Activated naive CD8-positive, alpha-beta T cell treated with anti-CD3 and anti-CD28 coated beads, Interleukin-2, amount 10 ng/mL, durations not matched to agents 7 days and 5 days (primary cell): ENCODE data around the gene STKLD1. TPM values are rescaled to one million over a fixed set of nuclear protein-coding genes. Genes with fewer than 3 reads are reported as not detected.
A peak's percentile ranks its signal among the peaks of the same experiment; 100 is the strongest.

Experiments
- ATAC-seq: fragments of 150-1000 bp; cut with Tn5 transposase; one replicate; pipeline ENCODE4 v1.10.0; 2021; ENCODE audit warnings: low read depth, moderate library complexity
- POLR2A ChIA-PET: fragments of 350-600 bp; sonication (Branson Sonifier 250); formaldehyde crosslinking; loops from one replicate; lab custom pipeline; 2021; ENCODE audit warnings: antibody characterized with exemption; lab: Charles Lee
- DNase-seq: peaks from one replicate; pipeline ENCODE4 v3.0.0; 2021
- H3K27ac Mint-ChIP-seq: one replicate; pipeline ENCODE4 v1.8.0; 2022; ENCODE audit warnings: mild to moderate bottlenecking, mixed read lengths
- H3K27me3 Mint-ChIP-seq: one replicate; pipeline ENCODE4 v1.8.0; 2022; ENCODE audit warnings: mild to moderate bottlenecking, moderate library complexity, mixed read lengths
- H3K36me3 Mint-ChIP-seq: one replicate; pipeline ENCODE4 v1.8.0; 2021; ENCODE audit warnings: mild to moderate bottlenecking, mixed read lengths
- H3K4me1 Mint-ChIP-seq: one replicate; pipeline ENCODE4 v1.8.0; 2021; ENCODE audit warnings: mixed read lengths
- H3K4me3 Mint-ChIP-seq: one replicate; pipeline ENCODE4 v1.8.0; 2022; ENCODE audit warnings: mild to moderate bottlenecking, moderate library complexity, mixed read lengths
- H3K9me3 Mint-ChIP-seq: one replicate; pipeline ENCODE4 v1.8.0; 2021; ENCODE audit warnings: mixed read lengths
- total RNA-seq, 2 experiments: library from RNA; stranded (reverse); gene quantifications; one replicate each; pipeline ENCODE4 v1.2.3, GENCODE V29; 2021

STKLD1 gene
- total RNA-seq, 2 experiments from 2014 or later, result 0.17 to 0.91 TPM

DNA sequence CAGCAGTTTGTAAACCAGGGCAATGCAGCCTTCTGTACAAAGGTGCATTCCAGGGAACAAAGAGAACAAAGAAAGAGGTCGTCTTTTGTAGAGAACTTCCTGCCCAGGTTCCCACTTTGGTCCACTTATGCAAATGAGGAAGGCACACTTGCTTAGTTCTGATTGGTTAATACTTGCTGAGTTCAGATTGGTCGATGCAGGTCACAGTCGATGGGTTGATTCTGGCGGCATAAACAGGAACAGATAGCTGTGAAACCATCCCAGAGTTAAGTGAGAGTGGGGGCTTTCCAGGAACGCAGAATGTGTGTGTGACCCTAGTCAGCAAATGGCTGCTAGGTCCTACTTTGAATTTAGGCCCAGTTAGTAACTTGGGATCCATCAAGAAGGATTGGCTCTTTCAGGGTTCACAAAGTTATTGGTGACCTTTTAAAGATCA, 44.2 kb downstream of the STKLD1 start:
- Mint-ChIP-seq H3K9me3 (no peaks in the 10 kb centered on the region), H3K27ac (peak overlapping the region; percentile 15), H3K4me3 (no peak overlapping the region), H3K4me1 (peaks cover 35% of the 10 kb centered on the region), H3K27me3 (no peaks in the 10 kb centered on the region), H3K36me3 (no peaks in the 10 kb centered on the region)
- no peak for DNase-seq
- POLR2A ChIA-PET, result interaction anchor here (0.7 kb wide), 1 partner anchor 8 kb away, joined by 3 read pairs; no protein-coding TSS in a partner anchor
- ATAC-seq, result no peak

DNA sequence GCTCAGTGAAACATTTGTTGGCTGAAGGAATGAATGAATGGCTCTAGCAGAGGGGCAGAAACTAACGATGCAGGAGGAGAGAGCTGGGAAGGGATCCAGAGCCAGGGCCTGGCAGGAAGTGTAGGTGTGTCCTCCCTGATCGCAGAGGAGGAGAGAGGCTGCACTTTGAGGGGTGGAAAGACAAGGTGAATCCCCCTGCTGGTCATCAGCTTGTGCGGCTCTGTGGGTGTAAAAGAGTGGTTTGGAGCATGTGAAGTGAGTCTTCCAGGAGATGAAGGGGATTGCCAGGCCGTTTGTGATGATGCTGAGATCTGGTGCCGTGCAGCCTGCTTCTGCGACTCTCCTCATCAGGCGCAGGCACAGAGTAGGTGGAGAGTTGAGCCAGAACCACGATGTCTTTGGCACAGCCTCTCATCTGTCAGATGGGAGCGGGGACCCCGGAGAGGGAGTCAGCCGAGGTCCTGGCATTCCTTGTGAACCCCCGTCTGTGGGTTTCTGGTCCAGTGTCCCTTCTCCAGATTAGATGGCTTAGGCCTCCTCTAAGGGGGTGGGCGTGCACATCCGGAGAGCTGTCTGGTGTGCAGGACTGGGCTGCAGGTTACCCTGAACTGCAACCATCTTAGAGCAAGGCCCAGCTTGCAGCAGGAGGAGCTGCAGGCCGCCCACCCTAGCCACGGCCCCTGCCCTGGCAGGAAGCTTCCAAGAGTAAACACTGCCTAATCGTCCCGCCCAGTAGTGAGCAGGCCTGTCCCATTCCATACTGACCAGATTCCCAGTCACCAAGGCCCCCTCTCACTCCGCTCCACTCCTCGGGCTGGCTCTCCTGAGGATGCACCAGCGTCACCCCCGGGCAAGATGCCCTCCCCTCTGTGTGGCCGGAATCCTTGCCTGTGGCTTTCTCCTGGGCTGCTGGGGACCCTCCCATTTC, 45.7 kb downstream of the STKLD1 start, which contains the start of gene ADAMTS13:
Gene ADAMTS13, plus strand, starts transcription at position 753 of the 928 bp plus-strand sequence. Its CDS starts 77 bp downstream, at position 830.
- Mint-ChIP-seq H3K9me3 (no peaks in the 10 kb centered on the region), H3K4me3 (peak within 1 kb of the TSS; percentile 8), H3K27ac (peak within 1 kb of the TSS; percentile 17), H3K36me3 (no peaks in the 10 kb centered on the region), H3K27me3 (peaks cover 5% of the 10 kb centered on the region), H3K4me1 (peaks cover 23% of the 10 kb centered on the region)
- DNase-seq (no peak), ATAC-seq (no peak)
- POLR2A ChIA-PET, result no interaction called here

DNA sequence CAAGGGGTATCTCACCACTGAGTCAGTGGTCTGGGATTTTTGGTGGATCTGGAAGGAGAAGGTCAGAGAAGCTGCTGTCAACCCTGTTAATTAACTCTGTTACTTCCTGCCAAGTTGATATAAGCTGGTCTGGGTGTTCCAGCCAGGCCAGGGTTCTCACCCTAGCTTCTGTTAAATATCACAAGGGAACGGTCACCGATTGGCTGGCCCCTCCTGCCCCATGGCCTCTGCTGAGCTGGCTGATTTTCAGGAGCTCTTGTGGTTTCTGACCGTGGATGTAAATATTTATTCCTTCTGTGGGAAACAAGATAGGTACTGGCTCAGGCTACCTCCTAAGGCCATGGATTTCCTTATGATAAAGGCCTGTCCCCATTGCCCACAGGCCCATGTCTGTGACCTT, 47.0 kb downstream of the STKLD1 start:
- DNase-seq (no peak), ATAC-seq (no peak)
- Mint-ChIP-seq H3K4me3 (no peak overlapping the region), H3K36me3 (no peaks in the 10 kb centered on the region), H3K4me1 (peaks cover 21% of the 10 kb centered on the region), H3K27me3 (peaks cover 18% of the 10 kb centered on the region), H3K27ac (no peak overlapping the region), H3K9me3 (no peaks in the 10 kb centered on the region)
- POLR2A ChIA-PET, result no interaction called here

DNA sequence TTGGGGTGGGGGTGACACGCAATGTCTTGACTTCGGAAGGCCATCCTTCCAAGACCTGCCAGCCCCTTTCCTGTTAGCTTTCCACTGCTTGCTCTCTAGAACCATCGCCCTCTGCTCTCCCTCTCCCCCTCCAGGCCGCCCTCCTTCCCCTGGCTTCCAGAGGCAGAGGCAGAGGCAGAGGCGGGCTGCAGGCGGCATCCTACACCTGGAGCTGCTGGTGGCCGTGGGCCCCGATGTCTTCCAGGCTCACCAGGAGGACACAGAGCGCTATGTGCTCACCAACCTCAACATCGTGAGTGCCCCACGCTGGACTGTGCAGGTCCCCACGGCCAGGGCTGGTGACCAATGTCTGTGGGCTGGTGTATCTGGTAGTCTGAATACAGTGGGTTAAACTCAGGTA, 48.0 kb downstream of the STKLD1 start:
- Mint-ChIP-seq H3K4me1 (peaks cover 14% of the 10 kb centered on the region), H3K9me3 (no peaks in the 10 kb centered on the region), H3K27ac (no peak overlapping the region), H3K4me3 (no peak overlapping the region), H3K27me3 (peaks cover 21% of the 10 kb centered on the region), H3K36me3 (no peaks in the 10 kb centered on the region)
- DNase-seq, result no peak
- no peak for ATAC-seq
- POLR2A ChIA-PET, result no interaction called here

DNA sequence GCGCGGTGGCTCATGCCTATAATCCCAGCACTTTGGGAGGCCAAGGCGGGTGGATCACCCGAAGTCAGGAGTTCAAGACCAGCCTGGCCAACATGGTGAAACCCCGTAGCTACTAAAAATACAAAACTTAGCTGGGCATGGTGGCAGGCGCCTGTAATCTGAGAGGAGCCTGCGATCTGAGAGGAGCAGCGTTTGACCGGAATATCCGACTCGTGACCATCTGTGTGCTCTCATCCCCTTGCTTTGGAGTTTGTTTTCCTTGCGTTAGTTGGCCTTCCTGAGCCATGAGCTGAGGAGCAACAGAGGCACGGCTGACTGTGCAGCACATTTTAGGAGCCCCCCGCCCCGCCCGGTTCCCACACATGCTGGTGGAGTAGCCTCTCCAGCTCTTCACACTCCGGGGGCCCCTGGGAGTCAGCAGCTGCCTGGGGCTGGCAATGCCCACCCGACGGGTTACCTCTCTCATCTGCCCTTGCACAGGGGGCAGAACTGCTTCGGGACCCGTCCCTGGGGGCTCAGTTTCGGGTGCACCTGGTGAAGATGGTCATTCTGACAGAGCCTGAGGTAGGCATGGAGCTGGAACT, 49.0 kb downstream of the STKLD1 start:
- POLR2A ChIA-PET, result interaction anchor here (1.0 kb wide), 1 partner anchor 9 kb away, joined by 3 read pairs; no protein-coding TSS in a partner anchor
- Mint-ChIP-seq H3K36me3 (no peaks in the 10 kb centered on the region), H3K27me3 (peaks cover 29% of the 10 kb centered on the region), H3K9me3 (no peaks in the 10 kb centered on the region), H3K27ac (no peak overlapping the region), H3K4me3 (no peak overlapping the region), H3K4me1 (peaks cover 12% of the 10 kb centered on the region)
- no peak for ATAC-seq
- no peak for DNase-seq

DNA sequence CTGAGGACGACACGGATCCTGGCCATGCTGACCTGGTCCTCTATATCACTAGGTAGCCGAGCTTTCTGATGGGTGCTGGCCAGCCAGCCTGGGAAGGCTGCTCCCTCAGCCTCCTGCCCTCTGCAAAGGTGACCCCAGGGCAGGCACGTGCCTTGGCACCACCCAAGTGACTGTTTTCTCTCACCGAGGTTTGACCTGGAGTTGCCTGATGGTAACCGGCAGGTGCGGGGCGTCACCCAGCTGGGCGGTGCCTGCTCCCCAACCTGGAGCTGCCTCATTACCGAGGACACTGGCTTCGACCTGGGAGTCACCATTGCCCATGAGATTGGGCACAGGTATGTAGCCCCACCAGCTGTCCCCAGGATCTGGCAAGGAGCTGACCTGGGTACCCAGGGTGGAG, 49.8 kb downstream of the STKLD1 start:
- ATAC-seq, result no peak
- H3K27ac Mint-ChIP-seq, result no peak overlapping the region
- peaks cover 34% of the 10 kb centered on the region for H3K27me3 Mint-ChIP-seq
- H3K9me3 Mint-ChIP-seq, result no peaks in the 10 kb centered on the region
- POLR2A ChIA-PET, result interaction anchor here (1.0 kb wide), 1 partner anchor 10 kb away, joined by 3 read pairs; no protein-coding TSS in a partner anchor
- H3K4me1 Mint-ChIP-seq, result peaks cover 10% of the 10 kb centered on the region
- DNase-seq, result no peak
- no peak overlapping the region for H3K4me3 Mint-ChIP-seq
- no peaks in the 10 kb centered on the region for H3K36me3 Mint-ChIP-seq

DNA sequence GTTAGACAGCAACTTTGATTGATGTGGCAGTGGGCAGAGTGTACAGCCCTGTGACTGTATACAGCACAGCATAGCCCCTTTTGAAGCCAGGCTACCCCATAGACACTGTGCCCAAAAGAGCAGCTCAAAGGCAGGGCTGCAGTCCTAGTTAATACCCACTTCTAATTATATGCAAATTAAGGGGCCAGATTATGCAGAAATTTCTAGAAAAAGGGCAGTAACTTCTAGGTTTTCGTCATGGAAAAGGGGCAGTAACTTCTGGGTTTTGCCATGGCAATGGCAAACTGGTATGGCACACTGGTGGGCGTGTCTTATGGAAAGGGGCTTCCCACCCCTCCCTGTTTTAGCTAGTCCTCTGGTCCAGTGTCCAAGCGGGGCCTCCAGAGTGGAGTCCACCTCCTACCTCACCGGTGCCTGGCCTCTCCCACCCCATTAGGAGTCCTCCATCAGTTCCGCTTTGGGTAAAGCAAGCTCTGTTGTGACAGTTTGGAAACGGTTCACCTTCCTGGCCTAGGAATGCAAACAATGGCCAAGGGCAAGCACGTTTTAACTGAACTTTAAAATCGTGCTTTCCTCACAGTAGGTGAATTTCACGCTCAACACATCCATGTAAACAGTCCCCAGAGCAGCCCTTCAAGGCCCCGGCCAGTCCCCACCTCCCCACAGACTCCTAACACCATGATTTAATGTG, 51.6 kb downstream of the STKLD1 start:
- peak overlapping the region; percentile 16 for H3K4me3 Mint-ChIP-seq
- H3K4me1 Mint-ChIP-seq, result peaks cover 4% of the 10 kb centered on the region
- no peak for DNase-seq
- POLR2A ChIA-PET, result interaction anchor here (0.6 kb wide), 1 partner anchor 8 kb away, joined by 3 read pairs; no protein-coding TSS in a partner anchor
- H3K27ac Mint-ChIP-seq, result no peak overlapping the region
- no peaks in the 10 kb centered on the region for H3K36me3 Mint-ChIP-seq
- no peak for ATAC-seq
- peaks cover 34% of the 10 kb centered on the region for H3K27me3 Mint-ChIP-seq
- H3K9me3 Mint-ChIP-seq, result no peaks in the 10 kb centered on the region

DNA sequence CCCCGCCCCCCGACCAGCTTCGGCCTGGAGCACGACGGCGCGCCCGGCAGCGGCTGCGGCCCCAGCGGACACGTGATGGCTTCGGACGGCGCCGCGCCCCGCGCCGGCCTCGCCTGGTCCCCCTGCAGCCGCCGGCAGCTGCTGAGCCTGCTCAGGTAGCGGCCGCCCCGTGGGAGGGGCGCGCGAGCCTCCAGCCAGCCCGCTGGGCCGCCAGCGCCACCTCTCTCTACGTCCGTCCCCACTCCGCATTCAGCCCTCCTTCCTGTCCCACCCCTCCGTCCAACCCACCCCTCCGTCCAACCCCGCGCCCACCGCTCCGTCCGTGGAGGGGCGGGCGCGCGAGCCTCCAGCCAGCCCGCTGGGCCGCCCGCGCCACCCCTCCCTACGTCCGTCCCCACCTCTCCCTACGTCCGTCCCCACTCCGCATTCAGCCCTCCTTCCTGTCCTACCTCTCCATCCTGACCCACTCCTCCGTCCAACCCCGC, 52.5 kb downstream of the STKLD1 start:
- no peak for ATAC-seq
- no peak overlapping the region for H3K4me3 Mint-ChIP-seq
- POLR2A ChIA-PET, result interaction anchor here (0.6 kb wide), 1 partner anchor 9 kb away, joined by 3 read pairs; no protein-coding TSS in a partner anchor

DNA sequence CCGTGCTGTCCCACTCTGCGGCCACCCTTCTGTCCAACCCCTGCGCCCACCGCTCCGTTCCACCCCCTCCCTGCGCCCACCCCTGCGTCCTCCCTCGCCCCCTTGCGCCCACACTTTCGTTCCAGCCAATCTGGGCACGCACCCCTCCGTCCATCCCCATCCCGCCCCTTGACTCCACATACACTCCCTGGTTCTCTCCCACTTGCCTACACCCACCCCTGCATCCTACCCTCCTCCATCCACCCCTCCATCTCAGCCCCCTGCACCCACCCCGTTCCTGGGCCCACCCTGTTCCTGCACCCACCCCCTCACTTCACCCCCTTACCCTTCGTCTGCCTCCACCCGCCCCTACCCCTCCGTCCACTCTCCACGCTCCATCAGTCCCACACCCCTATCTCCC, 53.0 kb downstream of the STKLD1 start:
- no peak for ATAC-seq
- POLR2A ChIA-PET, result no interaction called here
- no peak for DNase-seq
- no peaks in the 10 kb centered on the region for H3K9me3 Mint-ChIP-seq
- peaks cover 4% of the 10 kb centered on the region for H3K4me1 Mint-ChIP-seq
- peaks cover 34% of the 10 kb centered on the region for H3K27me3 Mint-ChIP-seq
- no peak overlapping the region for H3K4me3 Mint-ChIP-seq
- H3K36me3 Mint-ChIP-seq, result no peaks in the 10 kb centered on the region
- H3K27ac Mint-ChIP-seq, result no peak overlapping the region

More for the DNA sequence above, 52.5 kb downstream of the STKLD1 start:
- Mint-ChIP-seq H3K27me3 (peaks cover 34% of the 10 kb centered on the region), H3K36me3 (no peaks in the 10 kb centered on the region), H3K27ac (no peak overlapping the region), H3K4me1 (peaks cover 4% of the 10 kb centered on the region), H3K9me3 (no peaks in the 10 kb centered on the region)
- no peak for DNase-seq

DNA sequence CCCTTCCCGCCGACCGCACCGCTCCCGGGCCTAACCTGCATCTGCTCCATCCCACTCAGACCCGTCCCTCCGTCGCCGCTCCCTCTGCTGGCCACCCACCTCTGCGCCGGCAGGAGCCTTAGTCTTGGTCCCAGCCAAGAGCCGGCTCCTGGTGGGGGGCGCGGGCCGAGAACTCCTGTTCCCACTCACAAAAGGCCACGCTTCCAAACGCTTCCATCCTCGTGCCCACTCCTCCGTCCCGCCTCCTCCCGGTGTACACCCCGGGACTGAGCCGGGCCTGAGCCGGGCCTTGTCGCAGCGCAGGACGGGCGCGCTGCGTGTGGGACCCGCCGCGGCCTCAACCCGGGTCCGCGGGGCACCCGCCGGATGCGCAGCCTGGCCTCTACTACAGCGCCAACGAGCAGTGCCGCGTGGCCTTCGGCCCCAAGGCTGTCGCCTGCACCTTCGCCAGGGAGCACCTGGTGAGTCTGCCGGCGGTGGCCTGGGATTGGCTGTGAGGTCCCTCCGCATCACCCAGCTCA, 53.5 kb downstream of the STKLD1 start:
- Mint-ChIP-seq H3K9me3 (no peaks in the 10 kb centered on the region), H3K4me1 (peaks cover 4% of the 10 kb centered on the region), H3K36me3 (no peaks in the 10 kb centered on the region), H3K4me3 (peak overlapping the region; percentile 39), H3K27me3 (peaks cover 34% of the 10 kb centered on the region), H3K27ac (no peak overlapping the region)
- POLR2A ChIA-PET, result no interaction called here
- DNase-seq (peak; percentile 41), ATAC-seq (peak; percentile 24)

DNA sequence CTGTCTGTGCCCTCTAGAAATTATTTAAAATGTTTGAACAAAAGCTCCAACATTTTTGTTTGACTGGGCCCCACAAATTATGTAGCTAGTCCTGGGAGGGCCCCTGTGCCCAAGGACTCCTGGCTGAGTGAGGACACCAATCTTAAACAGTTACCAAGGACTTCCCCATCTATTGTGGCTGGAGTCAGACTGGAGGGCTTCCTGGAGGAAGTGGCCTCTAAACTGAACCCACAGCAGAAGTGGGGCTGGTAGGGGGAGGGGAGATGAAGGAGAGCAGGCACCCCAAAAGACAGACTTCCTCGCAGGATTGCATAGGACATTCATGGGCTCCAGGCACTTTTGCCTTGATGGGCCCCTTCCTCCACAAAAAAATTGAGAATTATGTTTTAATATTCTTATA, 54.1 kb downstream of the STKLD1 start:
- H3K4me3 Mint-ChIP-seq, result no peak overlapping the region
- peaks cover 34% of the 10 kb centered on the region for H3K27me3 Mint-ChIP-seq
- H3K27ac Mint-ChIP-seq, result no peak overlapping the region

DNA sequence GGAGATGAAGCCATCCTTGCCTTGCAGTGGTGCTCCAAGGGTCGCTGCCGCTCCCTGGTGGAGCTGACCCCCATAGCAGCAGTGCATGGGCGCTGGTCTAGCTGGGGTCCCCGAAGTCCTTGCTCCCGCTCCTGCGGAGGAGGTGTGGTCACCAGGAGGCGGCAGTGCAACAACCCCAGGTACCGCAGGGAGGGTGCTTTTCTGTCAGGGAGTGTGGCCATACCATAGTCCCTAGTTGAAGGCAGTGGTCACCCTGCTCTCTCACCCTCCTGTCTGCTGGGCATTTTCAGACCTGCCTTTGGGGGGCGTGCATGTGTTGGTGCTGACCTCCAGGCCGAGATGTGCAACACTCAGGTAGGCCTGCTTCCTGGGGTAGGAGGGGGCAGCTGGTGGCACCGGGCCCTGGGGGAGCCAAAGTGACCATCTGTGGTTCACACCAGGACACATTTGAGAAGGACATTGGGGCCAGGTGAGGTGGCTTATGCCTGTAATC, 57.2 kb downstream of the STKLD1 start:
- no peaks in the 10 kb centered on the region for H3K36me3 Mint-ChIP-seq
- H3K27ac Mint-ChIP-seq, result no peak overlapping the region
- no peaks in the 10 kb centered on the region for H3K9me3 Mint-ChIP-seq
- H3K4me1 Mint-ChIP-seq, result peaks cover 4% of the 10 kb centered on the region
- ATAC-seq (no peak), DNase-seq (no peak)
- POLR2A ChIA-PET, result no interaction called here
- H3K4me3 Mint-ChIP-seq, result no peak overlapping the region
- H3K27me3 Mint-ChIP-seq, result peaks cover 16% of the 10 kb centered on the region

More for the DNA sequence above, 54.1 kb downstream of the STKLD1 start:
- no peak for ATAC-seq
- Mint-ChIP-seq H3K4me1 (peaks cover 4% of the 10 kb centered on the region), H3K9me3 (no peaks in the 10 kb centered on the region), H3K36me3 (no peaks in the 10 kb centered on the region)
- DNase-seq, result no peak
- POLR2A ChIA-PET, result no interaction called here
